ENCODE results near the gene NPC1L1.
A peak's percentile ranks its signal among the peaks of the same experiment; 100 is the strongest.

Gene NPC1L1

GRCh38 chr7:44541028-44541869 is at the start of gene NPC1L1:
Gene NPC1L1 (minus strand): TSS chr7:44541330. CDS start chr7:44541259, 71 bp downstream.
- no peak for DNase-seq (ENCODE audit: low read depth in 2 of 2)

GRCh38 chr7:44590910-44591309 is 49.8 kb upstream of the NPC1L1 start:
- DNase-seq (ENCODE audit: low read depth in 2 of 2), result no peak

DNA sequence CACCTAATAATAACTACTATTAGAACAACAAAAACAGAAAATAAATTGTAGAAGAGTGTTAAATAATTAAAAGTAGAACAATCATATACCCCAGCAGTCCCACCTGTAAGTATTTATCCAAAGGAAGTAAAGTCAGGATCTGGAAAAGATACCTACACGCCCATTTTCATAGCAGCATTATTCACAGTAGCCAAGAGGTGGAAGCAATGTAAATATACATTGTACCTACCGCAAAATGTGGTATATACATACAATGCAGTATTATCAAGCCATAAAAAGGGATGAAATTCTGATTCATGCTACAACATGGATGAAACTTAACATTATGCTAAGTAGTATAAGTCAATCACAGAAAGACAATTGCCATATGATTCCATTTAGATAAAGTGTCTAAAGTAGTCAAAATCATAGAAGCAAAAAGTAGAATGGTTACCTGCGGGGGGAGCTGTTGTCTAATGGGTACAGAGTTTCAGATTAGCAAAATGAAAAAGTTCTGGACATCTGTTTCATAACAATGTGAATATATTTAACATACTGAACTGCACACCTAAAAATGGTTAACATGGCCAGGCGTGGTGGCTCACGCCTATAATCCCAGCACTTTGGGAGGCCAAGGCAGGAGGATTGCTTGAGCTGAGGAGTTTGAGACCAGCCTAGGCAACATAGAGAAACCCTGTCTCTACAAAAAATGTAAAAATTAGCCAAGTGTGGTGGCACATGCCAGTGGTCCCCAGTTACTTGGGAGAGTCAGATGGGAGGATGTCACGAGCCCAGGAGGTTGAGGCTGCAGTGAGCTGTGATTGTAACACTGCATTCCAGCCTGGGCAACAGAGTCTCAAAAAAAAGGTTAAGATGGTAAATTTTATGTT is 46.9 kb upstream of the NPC1L1 start:
- peak; percentile 24 to 36 for DNase-seq (ENCODE audit: low read depth in 2 of 2)

- DNase-seq (ENCODE audit: low read depth in 2 of 2), result no peak
Measured at GRCh38 chr7:44583146-44583865, 42.2 kb upstream of the NPC1L1 start.

- DNase-seq (ENCODE audit: low read depth in 2 of 2), result peak; percentile 100
Measured at GRCh38 chr7:44581879-44582603, 40.9 kb upstream of the NPC1L1 start, which contains the start of gene TMED4. Gene TMED4 (minus strand): TSS chr7:44582231. CDS start chr7:44582206, 25 bp downstream.

- DNase-seq (ENCODE audit: low read depth in 2 of 2), result peak in 1 of 2 donors; percentile 6
Measured at GRCh38 chr7:44580945-44581878, 40.1 kb upstream of the NPC1L1 start.

GRCh38 chr7:44576228-44576627 is 35.1 kb upstream of the NPC1L1 start:
- no peak for DNase-seq (ENCODE audit: low read depth in 2 of 2)

DNA sequence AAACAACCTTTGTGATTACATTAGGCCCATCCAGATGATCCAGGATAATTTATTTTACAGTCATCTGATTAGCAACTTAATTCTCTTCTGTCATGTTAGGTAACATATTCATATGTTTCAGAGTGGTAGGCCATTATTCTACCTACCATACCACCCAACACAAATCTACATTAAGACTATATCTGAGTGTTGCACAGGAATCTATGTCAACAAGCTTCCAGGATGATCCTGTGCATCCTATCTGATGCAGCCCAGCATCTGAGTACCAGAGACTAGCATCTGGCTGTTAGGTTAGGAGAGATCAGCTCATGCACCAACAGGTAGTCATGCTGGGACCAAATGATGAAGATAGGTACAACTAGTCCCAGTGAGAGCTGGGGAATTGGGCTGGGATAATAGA is 33.9 kb upstream of the NPC1L1 start:
- DNase-seq (ENCODE audit: low read depth in 2 of 2), result no peak

- DNase-seq (ENCODE audit: low read depth in 2 of 2), result no peak
Measured at GRCh38 chr7:44574287-44574872, 33.2 kb upstream of the NPC1L1 start.

GRCh38 chr7:44573464-44574286 is 32.5 kb upstream of the NPC1L1 start, which contains the start of gene DDX56:
Gene DDX56 (minus strand): TSS chr7:44573908. CDS start chr7:44573895, 13 bp downstream.
- peak; percentile 87 to 89 for DNase-seq (ENCODE audit: low read depth in 2 of 2)

DNA sequence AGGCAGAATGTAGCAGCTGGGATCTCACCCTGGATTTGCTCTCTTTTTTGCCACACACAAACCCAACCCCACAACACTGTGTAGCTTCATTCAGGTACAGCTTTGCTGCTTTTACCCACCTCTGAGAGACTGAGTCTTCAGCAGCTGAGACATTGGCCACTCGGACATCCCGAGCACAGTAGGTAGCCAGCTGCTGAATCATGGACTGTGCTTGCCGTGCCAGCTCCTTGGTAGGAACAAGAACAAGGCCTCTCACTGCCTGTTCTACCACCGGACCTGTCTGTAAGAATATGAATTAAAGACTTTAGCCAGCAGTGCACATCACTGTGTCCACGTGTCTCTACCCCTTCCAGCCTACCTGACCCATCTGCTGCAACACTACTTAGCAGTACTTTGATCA is 31.6 kb upstream of the NPC1L1 start:
- DNase-seq (ENCODE audit: low read depth in 2 of 2), result no peak

- no peak for DNase-seq (ENCODE audit: low read depth in 2 of 2)
Measured at GRCh38 chr7:44569959-44570358, 28.8 kb upstream of the NPC1L1 start.

DNA sequence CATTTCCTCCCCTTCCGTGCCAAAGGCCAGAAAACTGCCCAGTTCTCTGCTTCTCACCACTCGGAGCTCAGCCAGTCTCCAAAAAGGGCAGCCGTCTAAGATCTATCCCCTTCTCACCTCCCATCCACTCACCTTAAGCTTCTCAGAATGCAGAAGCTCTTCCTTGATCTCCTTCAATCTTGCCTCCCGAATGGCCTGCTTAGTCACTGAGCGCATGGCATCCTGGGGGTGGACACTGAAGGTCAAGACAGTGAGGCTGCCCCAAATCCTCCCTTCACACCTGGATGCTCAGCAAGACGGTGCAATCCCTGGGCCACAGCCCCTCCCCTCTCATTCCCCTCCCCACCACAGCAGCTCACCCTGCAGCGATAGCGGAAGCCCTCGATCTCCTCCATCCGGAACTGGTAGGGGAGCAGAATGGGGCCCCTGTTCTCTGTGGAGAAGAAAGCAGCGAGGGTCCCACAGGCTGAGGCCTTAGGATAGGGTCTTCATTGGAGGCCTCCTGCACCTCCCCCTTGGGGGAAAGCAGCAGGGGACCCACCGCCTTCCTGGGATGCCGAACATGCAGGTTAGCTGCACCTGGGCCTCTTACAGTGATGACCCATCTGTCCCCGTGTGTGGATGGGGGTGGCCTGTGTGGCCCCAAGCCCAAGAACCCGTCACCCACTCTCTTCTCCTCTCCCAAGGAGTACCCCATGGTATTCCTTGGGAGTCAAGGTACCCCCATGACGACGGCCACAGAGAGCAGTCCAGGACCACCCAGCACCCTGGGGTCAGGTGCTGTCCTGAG is 27.8 kb upstream of the NPC1L1 start:
- DNase-seq (ENCODE audit: low read depth in 2 of 2), result no peak

- no peak for DNase-seq (ENCODE audit: low read depth in 2 of 2)
Measured at GRCh38 chr7:44567884-44568283, 26.8 kb upstream of the NPC1L1 start.

DNA sequence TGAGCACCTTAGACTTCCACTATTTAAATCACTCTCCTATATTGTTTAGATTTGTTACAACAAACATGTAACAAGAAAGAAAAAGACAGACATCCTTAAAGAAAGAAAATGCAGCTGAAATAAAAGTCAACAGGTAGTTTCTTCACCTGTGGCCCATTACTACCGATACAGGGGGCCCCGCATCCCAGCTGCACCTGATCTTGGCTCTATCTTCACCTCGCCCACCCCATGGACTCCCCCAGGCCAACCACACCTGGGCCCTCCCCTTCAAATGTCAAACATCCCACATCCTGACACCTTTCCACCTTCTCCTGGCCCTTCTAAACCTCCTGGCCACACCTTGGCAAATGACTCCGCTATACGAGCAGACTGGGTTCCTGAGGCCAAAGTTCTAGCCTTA is 25.6 kb upstream of the NPC1L1 start:
- DNase-seq (ENCODE audit: low read depth in 2 of 2), result no peak

GRCh38 chr7:44565795-44566559 is 24.8 kb upstream of the NPC1L1 start:
- no peak for DNase-seq (ENCODE audit: low read depth in 2 of 2)

Data from activated CD8-positive, alpha-beta memory T cell treated with anti-CD3 and anti-CD28 coated beads for 4 hours (primary cell).